Astrocyte (in vitro differentiated cells and primary cell): ENCODE measurements around the gene RTKN. TPM values are rescaled to one million over a fixed set of nuclear protein-coding genes. Genes with fewer than 3 reads are reported as not detected.

Experiments used
- DNase-seq: peaks from one replicate; pipeline ENCODE4 v3.0.0-alpha.2; 2010; ENCODE audit warnings: low read depth
- FAIRE-seq: peaks from 2 replicates; lab custom pipeline; 2011; peaks lifted over from hg19 to GRCh38; lab: Jason Lieb, UNC
- H2AFZ ChIP-seq: 2 replicates; pipeline ENCODE4 v1.6.0; 2012; ENCODE audit warnings: low read depth, low read length, inconsistent platforms
- H3K27ac ChIP-seq: 2 replicates; pipeline ENCODE4 v1.5.1; 2011; ENCODE audit warnings: low read depth, low read length, inconsistent platforms
- H3K27me3 ChIP-seq: 2 replicates; pipeline ENCODE4 v1.6.0; 2011; ENCODE audit warnings: low read length, inconsistent platforms; ENCODE audit not compliant: insufficient read depth
- H3K36me3 ChIP-seq: 2 replicates; pipeline ENCODE4 v1.5.1; 2011; ENCODE audit warnings: low read length, inconsistent platforms; ENCODE audit not compliant: insufficient read depth
- H3K4me1 ChIP-seq: 2 replicates; pipeline ENCODE4 v1.5.1; 2011; ENCODE audit warnings: low read length, inconsistent platforms; ENCODE audit not compliant: insufficient read depth
- H3K4me2 ChIP-seq: 2 replicates; pipeline ENCODE4 v1.6.0; 2012; ENCODE audit warnings: low read length, inconsistent platforms
- H3K4me3 ChIP-seq: 2 replicates; pipeline ENCODE4 v1.5.1; 2011; ENCODE audit warnings: low read depth, mild to moderate bottlenecking, low read length, inconsistent platforms; ENCODE audit not compliant: insufficient read depth
- H3K79me2 ChIP-seq: 2 replicates; pipeline ENCODE4 v1.6.0; 2012; ENCODE audit warnings: mild to moderate bottlenecking, low read length, inconsistent platforms; ENCODE audit not compliant: insufficient read depth
- H3K9ac ChIP-seq: 2 replicates; pipeline ENCODE4 v1.6.0; 2012; ENCODE audit warnings: mild to moderate bottlenecking, low read length, inconsistent platforms
- H3K9me3 ChIP-seq: 2 replicates; pipeline ENCODE4 v1.5.1; 2012; ENCODE audit warnings: low read depth, mild to moderate bottlenecking, low read length, inconsistent platforms; ENCODE audit not compliant: insufficient read depth
- H4K20me1 ChIP-seq: 2 replicates; pipeline ENCODE4 v1.6.0; 2012; ENCODE audit warnings: low read length, inconsistent platforms; ENCODE audit not compliant: insufficient read depth
- H3K27ac Mint-ChIP-seq: one replicate; pipeline ENCODE4 v1.8.0; 2021; ENCODE audit warnings: mild to moderate bottlenecking, mixed read lengths; ENCODE audit not compliant: unreplicated experiment
- H3K27me3 Mint-ChIP-seq: one replicate; pipeline ENCODE4 v1.8.0; 2021; ENCODE audit warnings: low read depth, mixed read lengths; ENCODE audit not compliant: unreplicated experiment
- H3K36me3 Mint-ChIP-seq: one replicate; pipeline ENCODE4 v1.8.0; 2021; ENCODE audit warnings: low read depth, mixed read lengths; ENCODE audit not compliant: unreplicated experiment
- H3K4me1 Mint-ChIP-seq: one replicate; pipeline ENCODE4 v1.8.0; 2021; ENCODE audit warnings: low read depth, mixed read lengths; ENCODE audit not compliant: unreplicated experiment
- H3K4me3 Mint-ChIP-seq: one replicate; pipeline ENCODE4 v1.8.0; 2021; ENCODE audit warnings: mild to moderate bottlenecking, moderate library complexity, mixed read lengths; ENCODE audit not compliant: unreplicated experiment
- H3K9me3 Mint-ChIP-seq: one replicate; pipeline ENCODE4 v1.8.0; 2021; ENCODE audit warnings: mild to moderate bottlenecking, mixed read lengths; ENCODE audit not compliant: unreplicated experiment
- CTCF ChIP-seq: IDR thresholded peaks from 2 replicates; pipeline ENCODE4 v1.5.1; 2011; ENCODE audit warnings: low read depth, mild to moderate bottlenecking, inconsistent platforms, low read length, moderate library complexity; ENCODE audit not compliant: insufficient read depth
- EZH2 ChIP-seq: IDR thresholded peaks from 2 replicates; pipeline ENCODE4 v1.6.1; 2012; ENCODE audit warnings: mild to moderate bottlenecking, low read length, inconsistent platforms; ENCODE audit not compliant: insufficient read depth
- total RNA-seq: library from RNA; stranded (reverse); gene quantifications from 2 replicates; pipeline ENCODE4 v1.2.1, GENCODE V29; 2021

RTKN gene
- total RNA-seq, 1 donor from 2014 or later: 41.6 TPM

GRCh38 chr2:74458938-74459363 lies 17.2 kb upstream of the RTKN start:
- Histone ChIP-seq H3K9me3 (no peaks in the 10 kb centered on the region), H3K4me3 (peak overlapping the region; percentile 90), H3K9ac (peak overlapping the region; percentile 89), H3K4me1 (peaks cover 17% of the 10 kb centered on the region), H3K79me2 (peaks cover 39% of the 10 kb centered on the region), H3K27ac (peak overlapping the region; percentile 56), H4K20me1 (peaks cover 16% of the 10 kb centered on the region), H2AFZ (peak overlapping the region; percentile 59), H3K27me3 (no peaks in the 10 kb centered on the region), H3K4me2 (peak overlapping the region; percentile 95), H3K36me3 (peaks cover 4% of the 10 kb centered on the region)
- Mint-ChIP-seq H3K27ac (peak overlapping the region; percentile 93), H3K4me1 (peaks cover 25% of the 10 kb centered on the region), H3K4me3 (peak overlapping the region; percentile 98), H3K9me3 (no peaks in the 10 kb centered on the region), H3K36me3 (peaks cover 3% of the 10 kb centered on the region), H3K27me3 (no peaks in the 10 kb centered on the region)
- FAIRE-seq: no peak
- DNase-seq: no peak
- no peak for TF ChIP-seq EZH2
- TF ChIP-seq CTCF: no peak

GRCh38 chr2:74458132-74458937 lies 16.6 kb upstream of the RTKN start, which contains the start of gene WBP1:
Gene WBP1, plus strand, starts transcription at chr2:74458438. Its CDS starts 165 bp downstream, at chr2:74458603.
- peak; percentile 86 for FAIRE-seq
- DNase-seq: peak; percentile 100
- Mint-ChIP-seq H3K27ac (peak within 1 kb of the TSS; percentile 93), H3K36me3 (peaks cover 3% of the 10 kb centered on the region), H3K4me1 (peaks cover 24% of the 10 kb centered on the region), H3K9me3 (no peaks in the 10 kb centered on the region), H3K4me3 (peak within 1 kb of the TSS; percentile 98), H3K27me3 (no peaks in the 10 kb centered on the region)
- peak; percentile 80 for TF ChIP-seq EZH2
- TF ChIP-seq CTCF: no peak
- Histone ChIP-seq H3K4me3 (peak within 1 kb of the TSS; percentile 90), H3K27ac (peak within 1 kb of the TSS; percentile 66), H3K4me2 (peak within 1 kb of the TSS; percentile 95), H3K79me2 (peaks cover 36% of the 10 kb centered on the region), H3K4me1 (peaks cover 16% of the 10 kb centered on the region), H3K27me3 (no peaks in the 10 kb centered on the region), H4K20me1 (peaks cover 15% of the 10 kb centered on the region), H3K36me3 (peaks cover 4% of the 10 kb centered on the region), H2AFZ (peak within 1 kb of the TSS; percentile 84), H3K9me3 (no peaks in the 10 kb centered on the region), H3K9ac (peak within 1 kb of the TSS; percentile 89)
